ENCODE results near the gene RPS6KA5.
"Not testable (repeated sequence)": the region's sequence is repeated elsewhere in the genome, so short reads cannot be mapped to it uniquely, and the experiment has no call there.

The RPS6KA5 gene

GRCh38 chr14:91067186-91067585, 6.7 kb upstream of the RPS6KA5 start:
- DNase-seq (ENCODE audit: low read depth in 2 of 2) = peak; percentile 10 to 14

- DNase-seq (ENCODE audit: low read depth in 2 of 2) = no peak
Measured at GRCh38 chr14:91065266-91065665, 4.8 kb upstream of the RPS6KA5 start.

- no peak for DNase-seq (ENCODE audit: low read depth in 2 of 2)
Measured at GRCh38 chr14:91063119-91063518, 2.7 kb upstream of the RPS6KA5 start.

DNA sequence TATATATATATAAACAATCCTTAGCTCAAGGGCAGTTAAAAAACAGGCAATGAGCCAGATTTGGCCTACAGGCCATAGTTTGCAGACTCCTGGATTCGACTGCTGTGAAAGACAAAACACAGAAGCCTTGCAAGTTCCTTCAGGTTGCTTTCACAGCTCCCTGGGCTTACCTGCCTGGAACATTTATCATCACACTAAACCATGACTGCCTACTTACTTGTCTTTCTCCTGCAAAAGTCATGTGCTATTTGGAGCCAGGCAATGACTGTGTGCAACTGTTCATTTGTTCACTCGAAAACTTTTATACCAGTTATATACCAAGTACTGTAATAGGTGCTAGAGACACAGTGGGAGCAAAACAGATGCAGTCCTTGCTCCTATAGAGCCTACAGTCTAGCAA, 2.2 kb upstream of the RPS6KA5 start:
- no peak for DNase-seq (ENCODE audit: low read depth in 2 of 2)

DNA sequence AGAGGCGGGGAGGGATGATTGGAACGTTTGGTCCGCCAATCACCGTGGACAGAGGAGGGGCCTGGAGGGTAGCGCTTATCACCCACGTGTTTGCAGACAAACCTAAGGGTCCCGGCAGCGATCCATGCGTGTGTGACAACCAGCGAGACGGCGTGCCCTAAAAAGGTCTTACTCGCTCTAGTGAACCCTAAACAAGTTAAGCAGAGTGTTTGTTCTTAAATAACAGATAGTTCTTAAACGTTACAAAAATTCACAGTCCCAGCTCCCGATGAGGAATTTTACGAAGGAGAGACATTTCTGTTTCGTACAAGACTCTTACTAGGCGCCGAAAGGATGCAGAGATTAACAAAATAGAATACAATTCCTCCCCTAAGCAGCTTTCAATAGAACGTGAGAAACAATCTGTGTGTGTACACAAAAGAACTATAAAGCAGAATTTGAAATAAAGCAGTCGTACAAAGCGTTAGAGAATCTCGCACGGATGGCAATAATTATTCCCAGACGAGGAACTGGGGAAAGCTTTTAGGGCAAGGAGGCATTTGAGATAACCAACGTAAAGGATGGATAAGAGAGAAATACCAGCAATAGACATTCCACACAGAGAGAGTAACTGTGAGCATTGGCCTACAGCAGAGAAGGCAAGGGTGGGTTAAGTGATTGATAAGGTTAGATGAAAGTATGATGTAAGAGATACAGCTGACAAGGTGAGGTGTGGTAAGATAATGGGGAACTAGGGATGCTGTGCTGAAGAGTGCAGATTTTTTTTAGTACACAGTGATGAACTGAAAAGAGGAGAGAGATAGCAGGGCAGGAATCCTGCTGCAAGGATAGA, 831 bp upstream of the RPS6KA5 start:
- no peak for DNase-seq (ENCODE audit: low read depth in 2 of 2)

DNA sequence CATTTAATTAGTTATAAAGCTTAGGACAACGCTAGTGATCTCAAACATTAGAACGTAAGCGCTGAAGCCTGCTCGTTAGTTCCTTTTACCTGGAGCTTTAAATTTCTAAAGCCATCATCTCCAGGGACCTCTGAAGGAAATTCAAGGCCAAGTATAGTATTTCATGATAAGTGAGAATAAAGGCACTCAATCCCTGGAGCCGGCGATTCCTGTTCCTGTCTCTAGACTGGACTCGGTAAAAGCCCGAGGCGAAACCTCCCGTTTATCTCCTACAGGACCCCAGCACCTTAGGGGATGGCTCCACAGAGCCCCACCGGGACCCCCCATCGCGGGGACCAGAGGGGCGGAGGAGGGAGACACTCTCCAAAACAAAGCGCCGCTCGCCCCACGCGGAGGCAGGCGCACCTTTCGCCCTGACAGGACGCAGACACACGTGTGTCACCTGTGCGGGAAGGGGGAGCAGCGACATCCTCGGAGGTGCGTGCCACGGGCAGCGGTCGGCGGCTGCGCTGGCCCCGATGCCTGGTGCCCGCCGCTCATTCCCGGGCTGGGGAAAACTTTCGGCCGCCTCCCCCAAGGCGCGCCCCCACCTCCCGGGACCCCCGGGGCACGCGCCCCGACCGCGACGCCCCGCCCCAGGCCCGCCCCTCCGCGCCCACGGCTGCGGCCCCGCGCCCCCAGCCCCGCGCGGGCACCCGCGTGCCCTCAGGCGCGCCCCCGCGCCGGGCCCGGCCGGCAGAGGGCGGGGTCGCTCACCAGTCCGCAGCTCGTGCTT, 678 bp downstream of the RPS6KA5 start:
- DNase-seq (ENCODE audit: low read depth in 2 of 2) = peak; percentile 22 to 42

- no peak for DNase-seq (ENCODE audit: low read depth in 2 of 2)
Measured at GRCh38 chr14:91058042-91058581, 2.3 kb downstream of the RPS6KA5 start.

DNA sequence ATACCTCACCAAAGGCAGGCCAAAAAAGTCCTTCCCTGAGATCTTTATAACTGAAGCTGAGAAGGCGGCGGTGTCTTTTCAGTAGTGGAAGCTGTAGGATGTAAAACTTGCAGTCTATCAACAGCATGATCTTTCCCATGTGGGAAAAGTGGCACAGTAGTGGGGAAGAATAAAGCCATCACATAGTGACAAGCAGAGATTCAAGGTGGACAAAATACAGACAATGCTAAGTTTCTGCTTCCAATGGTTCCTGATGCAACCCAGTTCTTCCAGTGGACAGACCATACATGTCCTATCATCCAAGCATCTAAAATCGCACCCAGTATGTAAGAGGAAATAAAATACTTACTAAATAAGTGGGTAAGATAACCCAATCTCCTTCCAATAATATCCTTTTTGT, 4.1 kb downstream of the RPS6KA5 start:
- DNase-seq (ENCODE audit: low read depth in 2 of 2) = no peak

GRCh38 chr14:91055016-91055415, 5.4 kb downstream of the RPS6KA5 start:
- no peak for DNase-seq (ENCODE audit: low read depth in 2 of 2)

DNA sequence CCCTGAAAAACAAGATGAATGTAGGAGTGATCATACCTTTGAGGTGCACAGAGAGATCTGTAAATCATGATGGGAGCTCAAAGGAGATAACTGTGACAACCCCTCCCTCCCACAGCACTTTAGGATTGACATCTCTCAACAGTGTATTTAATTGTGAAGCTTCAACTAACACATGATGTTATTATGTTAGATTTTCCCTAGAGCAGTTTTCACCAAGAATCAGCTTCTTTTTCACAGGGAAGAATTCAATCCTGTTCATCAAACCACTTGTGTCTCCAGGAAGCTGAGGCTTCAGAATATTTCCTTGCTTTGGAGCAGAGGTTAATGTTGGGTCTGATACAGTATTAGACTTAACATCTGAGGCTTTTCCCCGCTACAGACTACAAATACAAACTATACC, 11.8 kb downstream of the RPS6KA5 start:
- no peak for DNase-seq (ENCODE audit: low read depth in 2 of 2)

DNA sequence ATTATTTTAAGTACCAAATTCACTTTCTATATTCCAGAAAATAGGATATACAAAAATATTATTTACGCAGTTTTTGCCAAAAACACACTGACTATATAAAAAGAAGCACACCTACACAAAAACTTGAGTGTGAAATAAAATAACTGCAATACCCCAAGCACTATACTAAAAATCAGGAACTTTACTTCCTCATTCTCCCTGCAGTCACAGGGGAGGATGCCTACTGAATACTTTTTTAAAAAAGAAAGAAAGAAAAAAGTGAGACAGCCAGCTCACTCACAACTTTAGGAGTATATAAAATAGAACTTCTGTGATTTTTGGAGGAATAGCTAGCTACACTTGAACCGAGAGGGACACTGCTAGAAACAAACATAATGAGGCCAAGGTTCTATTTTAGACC, 12.2 kb downstream of the RPS6KA5 start:
- DNase-seq (ENCODE audit: low read depth in 2 of 2) = no peak

- no peak for DNase-seq (ENCODE audit: low read depth in 2 of 2)
Measured at GRCh38 chr14:91047174-91047753, 13.2 kb downstream of the RPS6KA5 start.

DNA sequence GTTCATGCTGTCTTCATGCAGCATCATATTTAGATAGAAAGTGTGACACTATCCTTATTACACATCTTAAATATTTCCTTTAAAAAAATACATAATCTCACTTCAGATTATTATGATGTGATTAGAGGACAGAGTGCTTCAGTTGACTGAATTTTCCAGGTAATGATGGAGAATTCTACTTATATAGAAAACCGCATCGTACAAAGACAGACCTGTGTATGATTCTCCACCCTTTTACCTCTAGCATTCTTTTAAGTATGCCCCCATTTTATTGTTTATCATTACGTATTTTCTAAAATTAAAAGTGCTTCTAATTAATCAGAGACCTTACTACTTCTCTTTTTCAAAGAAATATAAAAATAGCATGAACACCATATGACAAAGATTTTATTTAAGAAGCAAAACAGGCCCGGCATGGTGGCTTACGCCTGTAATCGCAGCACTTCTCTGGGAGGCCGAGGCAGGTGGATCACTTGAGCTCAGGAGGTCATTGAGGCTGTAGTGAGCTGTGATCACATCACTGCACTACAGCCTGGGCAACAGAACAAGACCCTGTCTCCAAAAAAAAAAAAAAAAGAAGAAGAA, 13.9 kb downstream of the RPS6KA5 start:
- DNase-seq (ENCODE audit: low read depth in 2 of 2) = no peak

GRCh38 chr14:91041450-91041849, 19.0 kb downstream of the RPS6KA5 start:
- no peak for DNase-seq (ENCODE audit: low read depth in 2 of 2)

DNA sequence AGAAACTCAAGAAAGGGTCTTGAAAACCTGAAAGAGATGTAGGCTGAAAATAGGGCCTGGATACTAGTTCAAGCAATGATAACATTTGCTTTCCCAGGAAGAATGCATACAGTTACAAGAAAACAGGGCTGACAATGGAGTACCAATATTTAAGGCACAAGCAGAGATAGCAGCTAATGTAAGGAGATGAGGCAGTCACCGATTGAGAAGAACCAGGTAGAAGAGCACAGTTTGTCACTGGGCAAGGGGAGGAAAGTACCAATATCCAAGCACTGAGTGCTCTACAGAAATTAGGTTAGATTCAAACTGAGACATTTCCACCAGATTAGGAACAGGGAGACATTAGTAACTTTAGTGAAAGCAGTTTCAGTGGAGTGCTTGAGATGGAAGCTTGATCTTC, 19.9 kb downstream of the RPS6KA5 start:
- DNase-seq (ENCODE audit: low read depth in 2 of 2) = no peak

GRCh38 chr14:91038439-91038838, 22.0 kb downstream of the RPS6KA5 start:
- no peak for DNase-seq (ENCODE audit: low read depth in 2 of 2)

GRCh38 chr14:91036741-91037469, 23.5 kb downstream of the RPS6KA5 start:
- no peak for DNase-seq (ENCODE audit: low read depth in 2 of 2)

DNA sequence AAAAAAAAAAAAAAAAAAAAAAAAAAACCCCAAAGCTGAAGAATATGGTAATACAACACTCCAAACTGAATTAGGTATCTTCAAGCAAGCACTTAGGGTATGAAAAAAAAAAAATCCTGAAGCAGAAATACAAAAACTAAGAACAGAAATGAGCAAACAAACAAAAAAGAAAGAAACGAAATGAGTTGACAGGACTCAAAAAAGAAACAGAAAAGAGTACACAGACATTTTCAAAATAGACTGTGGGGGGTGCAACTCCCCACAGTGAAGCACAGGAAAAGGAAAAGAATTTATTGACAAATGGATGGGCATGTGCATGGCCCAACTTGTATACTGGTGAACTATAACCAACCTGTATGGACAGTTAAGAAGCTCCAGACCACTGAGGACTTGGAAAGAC, 24.6 kb downstream of the RPS6KA5 start:
- no peak for DNase-seq (ENCODE audit: low read depth in 2 of 2)

DNA sequence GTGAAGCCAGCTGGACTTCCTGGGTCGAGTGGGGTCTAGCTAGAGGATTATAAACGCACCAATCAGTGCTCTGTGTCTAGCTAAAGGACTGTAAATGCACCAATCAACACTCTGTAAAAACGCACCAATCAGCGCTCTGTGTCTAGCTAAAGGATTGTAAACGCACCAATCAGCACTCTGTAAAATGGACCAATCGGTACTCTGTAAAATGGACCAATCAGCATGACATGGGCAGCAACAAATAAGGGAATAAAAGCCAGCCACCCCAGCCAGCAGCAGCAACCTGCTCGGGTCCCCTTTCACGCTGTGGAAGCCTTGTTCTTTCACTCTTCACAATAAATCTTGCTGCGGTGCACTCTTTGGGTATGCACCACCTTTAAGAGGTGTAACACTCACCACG, 26.1 kb downstream of the RPS6KA5 start:
- not testable (repeated sequence) for DNase-seq (ENCODE audit: low read depth in 2 of 2)

DNA sequence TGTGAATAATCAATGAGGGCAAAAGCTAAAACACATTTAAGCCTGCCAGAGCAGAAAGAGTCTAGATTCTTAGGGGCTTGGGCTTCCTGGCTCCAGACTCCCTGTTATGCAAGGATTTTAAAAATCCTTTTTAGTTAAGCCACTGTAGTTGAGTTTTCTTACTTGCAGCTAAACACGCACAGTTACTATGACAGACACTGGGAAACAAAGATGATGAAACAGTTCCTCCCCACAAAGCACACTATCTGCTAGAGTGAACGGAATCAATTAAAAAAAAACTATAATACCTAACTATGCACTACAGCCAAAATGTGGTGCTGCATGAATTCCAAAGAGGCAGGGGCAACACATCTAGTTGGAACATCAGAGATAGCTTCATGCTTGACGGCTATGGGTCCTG, 28.2 kb downstream of the RPS6KA5 start:
- DNase-seq (ENCODE audit: low read depth in 2 of 2) = no peak

DNA sequence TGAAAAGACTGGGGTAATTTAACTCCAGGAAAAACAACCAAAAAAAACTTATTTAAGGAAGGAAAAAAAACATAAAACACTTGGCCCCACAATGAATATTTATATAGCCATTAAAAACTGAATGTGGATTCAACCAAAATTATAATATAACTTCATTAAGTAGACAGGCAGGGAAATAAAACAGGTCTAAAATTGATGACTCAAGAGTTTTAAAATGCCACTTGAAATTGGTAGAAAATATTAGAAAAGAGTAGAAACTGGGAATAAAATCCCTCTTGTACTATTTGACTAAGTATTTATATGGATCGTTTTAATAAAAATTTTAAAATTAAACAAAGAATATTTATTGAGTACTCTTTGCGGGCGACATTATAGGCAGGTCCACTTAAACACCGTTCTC, 28.8 kb downstream of the RPS6KA5 start:
- DNase-seq (ENCODE audit: low read depth in 2 of 2) = no peak

All from stimulated activated CD8-positive, alpha-beta memory T cell treated with anti-CD3 and anti-CD28 coated beads, Interleukin-15, amount 100 ng/mL, for 48 hours (primary cell).